ENCODE measurements around the gene WASL. TPM values are rescaled to one million over a fixed set of nuclear protein-coding genes. Genes with fewer than 3 reads are reported as not detected.

The WASL gene
- total and polyA plus RNA-seq, 2 of the 13 experiments (the other 11 are each of a cell fraction or from before 2014, with no cell fraction given): 7.9 to 12.8 TPM

DNA sequence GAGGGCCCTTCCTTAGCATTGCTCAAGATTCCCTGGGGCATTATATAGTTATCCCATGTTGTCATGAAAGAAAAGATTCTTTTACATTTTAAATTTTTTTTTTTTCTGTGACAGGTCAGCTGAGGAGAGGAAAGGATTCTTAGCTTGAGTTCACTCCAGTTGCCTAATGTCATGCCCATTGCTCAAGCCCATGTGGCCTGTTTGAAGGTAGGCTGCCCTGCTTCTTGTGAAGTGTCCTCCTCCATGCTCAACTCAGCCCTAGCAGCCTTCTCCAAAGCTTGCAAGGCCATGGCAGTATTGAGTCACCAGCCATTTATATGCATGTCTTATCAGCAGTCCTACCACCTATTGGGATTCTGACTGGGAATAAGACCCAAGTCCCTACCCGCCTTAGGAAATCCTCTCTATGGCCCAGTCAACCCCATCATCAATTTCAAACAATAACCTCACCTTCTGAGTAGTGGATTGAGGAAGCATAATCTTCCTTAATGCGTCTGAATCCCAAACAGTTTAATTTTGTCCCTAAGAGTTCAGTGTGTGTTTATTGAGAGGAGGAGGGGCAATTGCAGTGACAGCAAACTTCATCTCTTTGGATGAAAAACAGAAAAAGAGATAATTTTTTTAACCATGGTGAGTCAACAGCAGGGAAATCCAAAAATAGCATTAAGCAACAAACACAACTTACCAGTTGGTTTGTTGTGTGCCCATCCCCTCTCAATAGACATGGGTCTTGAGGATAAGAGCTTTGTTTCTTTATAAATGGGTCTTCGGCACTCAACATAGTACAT is 38.6 kb upstream of the WASL start:
- no TSS peak for BruUV-seq (replicated peaks)
- H3K36me3 ChIP-seq (replicated peaks in 1 of 2; ENCODE audit: control insufficient read depth in 1 of 2, insufficient read depth in 2 of 2, low read length in 2 of 2): no peaks in the 10 kb centered on the region
- no peak overlapping the region for H3K4me2 ChIP-seq (ENCODE audit: low read depth, low read length)
- no peaks in the 10 kb centered on the region for H3K9me3 ChIP-seq (ENCODE audit: low read length)
- intact Hi-C loops (cut with micrococcal nuclease; ENCODE audit: unreplicated experiment): no loop called here
- in situ Hi-C loops (cut with HindIII; ENCODE audit: extremely low pct_ligation_motif_present, low pct_unique_long_range_greater_than_20kb): no loop called here
- ChIA-PET POLR2A (no interaction called here), CTCF (ENCODE audit: low intra/inter-chr PET ratio, low total read pairs) (no interaction called here)
- H3K4me3 ChIP-seq (replicated peaks in 1 of 3; ENCODE audit: insufficient read depth in 1 of 3, low read depth in 2 of 3, low read length in 3 of 3): no peak overlapping the region
- H3K9ac ChIP-seq (ENCODE audit: insufficient read depth, low read depth, low read length): no peak overlapping the region
- no peaks in the 10 kb centered on the region for H4K20me1 ChIP-seq (ENCODE audit: insufficient read depth, low read length)
- no peaks in the 10 kb centered on the region for H3K79me2 ChIP-seq (ENCODE audit: insufficient read depth, low read length)
- peaks cover 9% of the 10 kb centered on the region; the same call in 1 of the 2 replicates for H3K4me1 ChIP-seq (ENCODE audit: insufficient read depth, low read length)
- WGBS (ENCODE audit: low lambda C conversion rate): 92% methylated on average over 3 of the region's 3 CpGs
- no peak overlapping the region for H3K27ac ChIP-seq (ENCODE audit: extremely low read length, insufficient read depth, low read length)
- TF ChIP-seq GTF2F1 (IDR thresholded peaks at IDR 0.05; ENCODE audit: low read length): no peak
- H2AFZ ChIP-seq (ENCODE audit: low read length): no peak overlapping the region
- DNase-seq (ENCODE audit: low spot score) (no peak), FAIRE-seq (no peak), ATAC-seq (no peak)
- H3K27me3 ChIP-seq (ENCODE audit: control insufficient read depth in 1 of 2, insufficient read depth in 2 of 2, low read length in 2 of 2): no peaks in the 10 kb centered on the region

DNA sequence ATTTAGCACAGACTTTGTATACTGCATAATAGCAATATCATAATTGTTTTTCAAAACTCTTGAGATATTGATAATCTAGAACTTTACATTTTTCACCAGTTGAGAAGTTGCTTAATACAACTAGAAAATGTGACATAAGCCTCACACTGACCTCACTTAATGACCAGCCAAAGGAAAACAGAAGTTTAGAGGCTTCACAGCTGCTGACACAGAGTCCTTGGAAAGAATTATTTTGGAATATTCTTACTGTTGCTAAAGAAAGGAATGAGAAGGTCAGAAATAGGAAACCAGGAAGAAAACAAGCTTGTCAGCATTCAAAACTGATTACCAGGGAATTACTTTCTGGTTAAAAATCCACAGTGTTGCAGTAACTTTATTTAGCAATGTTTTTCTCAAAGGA is 35.5 kb upstream of the WASL start:
- DNase-seq (ENCODE audit: low spot score) (no peak), ATAC-seq (no peak), FAIRE-seq (no peak)
- Histone ChIP-seq H3K36me3 (replicated peaks in 1 of 2; ENCODE audit: control insufficient read depth in 1 of 2, insufficient read depth in 2 of 2, low read length in 2 of 2) (no peaks in the 10 kb centered on the region), H4K20me1 (ENCODE audit: insufficient read depth, low read length) (no peaks in the 10 kb centered on the region), H3K4me3 (replicated peaks in 1 of 3; ENCODE audit: insufficient read depth in 1 of 3, low read depth in 2 of 3, low read length in 3 of 3) (no peak overlapping the region), H3K79me2 (ENCODE audit: insufficient read depth, low read length) (no peaks in the 10 kb centered on the region), H2AFZ (ENCODE audit: low read length) (no peak overlapping the region), H3K9ac (ENCODE audit: insufficient read depth, low read depth, low read length) (no peak overlapping the region), H3K4me2 (ENCODE audit: low read depth, low read length) (no peak overlapping the region), H3K27ac (ENCODE audit: extremely low read length, insufficient read depth, low read length) (no peak overlapping the region), H3K4me1 (ENCODE audit: insufficient read depth, low read length) (peaks cover 25% of the 10 kb centered on the region), H3K27me3 (ENCODE audit: control insufficient read depth in 1 of 2, insufficient read depth in 2 of 2, low read length in 2 of 2) (no peaks in the 10 kb centered on the region), H3K9me3 (ENCODE audit: low read length) (no peaks in the 10 kb centered on the region)
- intact Hi-C loops (cut with micrococcal nuclease; ENCODE audit: unreplicated experiment): no loop called here
- ChIA-PET POLR2A (no interaction called here), CTCF (ENCODE audit: low intra/inter-chr PET ratio, low total read pairs) (no interaction called here)
- no TSS peak for BruUV-seq (replicated peaks)
- in situ Hi-C loops (cut with HindIII; ENCODE audit: extremely low pct_ligation_motif_present, low pct_unique_long_range_greater_than_20kb): no loop called here
- TF ChIP-seq KIAA2018 (CRISPR knock-in tag; IDR thresholded peaks at IDR 0.05; ENCODE audit: borderline replicate concordance): no peak
- TF ChIP-seq, protein P1, sequence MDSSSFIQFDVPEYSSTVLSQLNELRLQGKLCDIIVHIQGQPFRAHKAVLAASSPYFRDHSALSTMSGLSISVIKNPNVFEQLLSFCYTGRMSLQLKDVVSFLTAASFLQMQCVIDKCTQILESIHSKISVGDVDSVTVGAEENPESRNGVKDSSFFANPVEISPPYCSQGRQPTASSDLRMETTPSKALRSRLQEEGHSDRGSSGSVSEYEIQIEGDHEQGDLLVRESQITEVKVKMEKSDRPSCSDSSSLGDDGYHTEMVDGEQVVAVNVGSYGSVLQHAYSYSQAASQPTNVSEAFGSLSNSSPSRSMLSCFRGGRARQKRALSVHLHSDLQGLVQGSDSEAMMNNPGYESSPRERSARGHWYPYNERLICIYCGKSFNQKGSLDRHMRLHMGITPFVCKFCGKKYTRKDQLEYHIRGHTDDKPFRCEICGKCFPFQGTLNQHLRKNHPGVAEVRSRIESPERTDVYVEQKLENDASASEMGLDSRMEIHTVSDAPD (CRISPR knock-in tag; IDR thresholded peaks at IDR 0.05): no peak
- TF ChIP-seq HMGA1 (CRISPR knock-in tag; conservative IDR thresholded peaks at IDR 0.05): no peak
- no peak for TF ChIP-seq ARNT2 (CRISPR knock-in tag; IDR thresholded peaks at IDR 0.05; ENCODE audit: low read depth)
- no peak for TF ChIP-seq ZNF34 (CRISPR knock-in tag; IDR thresholded peaks at IDR 0.05; ENCODE audit: borderline replicate concordance)
